ENCODE data around the gene PRKCZ. TPM values are rescaled to one million over a fixed set of nuclear protein-coding genes. Genes with fewer than 3 reads are reported as not detected.
A peak's percentile ranks its signal among the peaks of the same experiment; 100 is the strongest.

Gene PRKCZ
- total and polyA plus RNA-seq, 12 donors, result 8.4 to 18.4 (median 14.5) TPM

DNA sequence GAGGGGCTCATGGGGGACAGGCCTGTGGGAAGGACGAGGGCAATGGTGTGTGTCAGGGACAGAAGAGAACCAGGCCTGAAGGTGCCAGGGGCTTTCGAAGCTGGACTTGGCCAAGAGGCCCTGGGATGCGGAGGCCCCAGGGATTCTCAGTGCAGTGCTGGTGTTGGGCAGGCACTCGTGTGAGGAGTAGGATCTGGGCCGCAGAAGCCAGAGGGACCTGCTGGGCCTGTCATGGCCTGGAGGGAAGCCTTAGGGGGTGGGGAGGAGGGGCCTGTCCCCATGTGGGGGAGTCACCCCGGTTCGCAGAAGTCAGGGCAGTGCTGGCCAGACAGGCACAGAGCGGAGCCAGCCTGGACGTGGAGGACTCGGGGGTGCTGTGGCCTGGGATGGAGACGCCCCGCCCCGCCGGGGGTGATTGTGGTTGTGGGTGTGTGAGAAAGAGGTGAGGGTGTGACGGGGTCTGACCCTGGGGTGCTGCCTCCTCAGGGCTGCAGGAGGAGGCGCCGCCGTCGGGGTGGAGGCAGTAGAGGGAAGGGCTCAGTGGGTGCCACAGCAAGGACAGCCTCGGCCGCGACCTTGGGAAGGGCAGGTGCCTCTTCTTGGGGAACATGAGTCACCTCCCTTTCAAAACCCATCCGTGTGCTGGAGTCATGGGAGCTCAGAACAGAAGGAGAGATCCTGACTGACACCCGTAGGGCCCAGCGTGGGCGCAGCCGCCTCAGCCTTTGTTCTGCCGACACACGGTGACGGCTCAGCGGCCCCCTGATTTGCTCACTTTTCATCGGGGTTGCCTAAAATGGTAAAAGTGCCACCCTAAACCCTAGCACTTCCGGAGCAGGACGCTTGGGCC, 110.5 kb downstream of the PRKCZ start:
- Histone ChIP-seq H3K36me3 (no peaks in the 10 kb centered on the region), H3K4me1 (peaks cover 0 to 8% (median 0%) of the 10 kb centered on the region in 9 donors), H3K4me3 (no peak overlapping the region), H3K9me3 (no peaks in the 10 kb centered on the region), H3K27me3 (no peaks in the 10 kb centered on the region), H3K27ac (no peak overlapping the region)
- ATAC-seq (no peak), DNase-seq (no peak)
- TF ChIP-seq, protein P1, sequence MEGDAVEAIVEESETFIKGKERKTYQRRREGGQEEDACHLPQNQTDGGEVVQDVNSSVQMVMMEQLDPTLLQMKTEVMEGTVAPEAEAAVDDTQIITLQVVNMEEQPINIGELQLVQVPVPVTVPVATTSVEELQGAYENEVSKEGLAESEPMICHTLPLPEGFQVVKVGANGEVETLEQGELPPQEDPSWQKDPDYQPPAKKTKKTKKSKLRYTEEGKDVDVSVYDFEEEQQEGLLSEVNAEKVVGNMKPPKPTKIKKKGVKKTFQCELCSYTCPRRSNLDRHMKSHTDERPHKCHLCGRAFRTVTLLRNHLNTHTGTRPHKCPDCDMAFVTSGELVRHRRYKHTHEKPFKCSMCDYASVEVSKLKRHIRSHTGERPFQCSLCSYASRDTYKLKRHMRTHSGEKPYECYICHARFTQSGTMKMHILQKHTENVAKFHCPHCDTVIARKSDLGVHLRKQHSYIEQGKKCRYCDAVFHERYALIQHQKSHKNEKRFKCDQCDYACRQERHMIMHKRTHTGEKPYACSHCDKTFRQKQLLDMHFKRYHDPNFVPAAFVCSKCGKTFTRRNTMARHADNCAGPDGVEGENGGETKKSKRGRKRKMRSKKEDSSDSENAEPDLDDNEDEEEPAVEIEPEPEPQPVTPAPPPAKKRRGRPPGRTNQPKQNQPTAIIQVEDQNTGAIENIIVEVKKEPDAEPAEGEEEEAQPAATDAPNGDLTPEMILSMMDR (IDR thresholded peaks at IDR 0.05), result no peak
- WGBS, 2 donors, result 91 to 92% methylated on average over 33 to 34 of the region's 34 CpGs
- intact Hi-C loops (cut with DNase I), result loop anchor here in 3 of 10 donors (10.0 kb wide), 2 partner anchors 66 to 216 kb away; no protein-coding TSS in a partner anchor

DNA sequence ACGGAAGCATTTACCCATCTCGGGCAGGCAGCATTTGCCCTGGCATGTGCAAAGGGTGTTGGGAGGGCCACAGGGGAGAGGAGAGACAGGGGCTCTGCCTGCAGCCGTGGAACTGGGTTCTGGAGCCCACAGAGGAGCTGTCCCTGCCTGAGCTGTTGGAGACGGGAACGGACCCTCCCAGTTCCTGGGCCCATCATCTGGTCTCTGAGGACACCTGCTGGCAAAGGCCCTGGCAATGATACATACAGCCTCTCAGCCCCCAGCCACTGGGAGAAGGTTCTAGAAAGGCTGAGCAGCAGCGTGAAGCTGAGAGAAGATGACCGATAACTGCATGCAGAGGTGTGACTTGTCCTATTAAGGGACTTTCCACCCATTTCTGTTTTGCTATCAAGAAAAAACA, 113.0 kb downstream of the PRKCZ start:
- 77 to 83% methylated on average over 7 of the region's 7 CpGs for WGBS, 2 donors

DNA sequence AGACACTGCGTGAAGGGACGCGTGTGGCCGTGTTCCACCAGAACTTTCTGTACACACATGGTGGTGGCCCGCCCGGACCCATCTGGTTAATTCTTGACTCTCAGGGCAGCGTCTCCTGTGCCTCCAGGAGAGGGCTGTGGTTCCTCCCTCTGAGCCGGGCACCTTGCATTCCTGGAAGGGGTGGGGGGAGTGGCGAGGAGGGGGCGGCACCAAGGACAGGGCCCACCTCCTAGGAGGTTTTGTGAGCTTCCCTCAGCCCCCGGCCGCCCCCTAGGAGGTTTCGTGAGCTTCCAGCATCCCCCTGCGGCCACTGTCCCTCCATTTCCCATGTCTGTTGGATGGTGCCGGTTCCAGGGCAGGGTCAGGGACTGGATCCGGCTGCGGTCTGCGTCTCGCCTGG, 115.4 kb downstream of the PRKCZ start:
- Histone ChIP-seq H3K27me3 (no peaks in the 10 kb centered on the region), H3K36me3 (no peaks in the 10 kb centered on the region), H3K9me3 (no peaks in the 10 kb centered on the region), H3K4me1 (no peaks in the 10 kb centered on the region), H3K4me3 (no peak overlapping the region), H3K27ac (no peak overlapping the region)
- TF ChIP-seq, protein P1 (IDR thresholded peaks at IDR 0.05), result no peak
- ATAC-seq, result no peak
- 82 to 91% methylated on average over 19 of the region's 19 CpGs for WGBS, 2 donors
- intact Hi-C loops (cut with DNase I), result loop anchor here in 3 of 10 donors (10.0 kb wide), 2 partner anchors 71 to 221 kb away; no protein-coding TSS in a partner anchor
- no peak for DNase-seq

More for the DNA sequence above, 113.0 kb downstream of the PRKCZ start:
- intact Hi-C loops (cut with DNase I), result loop anchor here in 3 of 10 donors (10.0 kb wide), 2 partner anchors 68 to 218 kb away; no protein-coding TSS in a partner anchor
- Histone ChIP-seq H3K4me1 (peaks cover 0 to 4% (median 0%) of the 10 kb centered on the region in 9 donors), H3K9me3 (no peaks in the 10 kb centered on the region), H3K27ac (no peak overlapping the region), H3K36me3 (no peaks in the 10 kb centered on the region), H3K4me3 (no peak overlapping the region), H3K27me3 (no peaks in the 10 kb centered on the region)
- DNase-seq (no peak), ATAC-seq (no peak)
- TF ChIP-seq, protein P1 (IDR thresholded peaks at IDR 0.05), result peak in 4 of 9 donors; percentile 12 to 26 (median 16)

DNA sequence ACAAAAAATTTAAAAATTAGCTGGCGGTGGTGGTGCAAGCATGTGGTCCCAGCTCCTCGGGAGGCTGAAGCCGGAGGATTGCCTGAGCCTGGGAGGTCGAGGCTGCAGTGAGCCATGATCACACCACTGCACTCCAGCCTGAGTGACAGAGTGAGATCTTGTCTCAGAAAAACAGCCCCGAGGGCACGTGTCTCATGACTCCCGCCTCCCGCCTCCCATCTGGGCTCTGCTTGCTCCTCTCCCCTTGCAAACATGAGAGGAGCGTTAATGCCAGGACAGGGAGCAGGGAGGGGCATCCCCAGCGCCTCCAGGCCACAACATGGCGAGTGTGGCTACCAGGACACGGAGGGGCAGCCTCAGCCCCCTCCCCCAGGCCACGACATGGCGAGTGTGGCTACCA, 116.0 kb downstream of the PRKCZ start:
- Histone ChIP-seq H3K4me1 (no peaks in the 10 kb centered on the region), H3K27ac (no peak overlapping the region), H3K4me3 (no peak overlapping the region), H3K27me3 (no peaks in the 10 kb centered on the region), H3K9me3 (no peaks in the 10 kb centered on the region), H3K36me3 (no peaks in the 10 kb centered on the region)
- WGBS, 2 donors, result 85 to 89% methylated on average over 14 of the region's 14 CpGs
- intact Hi-C loops (cut with DNase I), result loop anchor here in 3 of 10 donors (10.0 kb wide), 2 partner anchors 71 to 221 kb away; no protein-coding TSS in a partner anchor
- TF ChIP-seq, protein P1 (IDR thresholded peaks at IDR 0.05), result no peak
- DNase-seq (no peak), ATAC-seq (no peak)
